GM21515 (cell line): Measurements from ENCODE around the gene SH3GL1.
"Not testable (repeated sequence)": the region's sequence is repeated elsewhere in the genome, so short reads cannot be mapped to it uniquely, and the experiment has no call there.

Experiments
- ATAC-seq: cut with Tn5 transposase; IDR thresholded peaks from one replicate; pipeline ENCODE4 v1.9.1; 2021; ENCODE audit not compliant: unreplicated experiment

SH3GL1 gene

DNA sequence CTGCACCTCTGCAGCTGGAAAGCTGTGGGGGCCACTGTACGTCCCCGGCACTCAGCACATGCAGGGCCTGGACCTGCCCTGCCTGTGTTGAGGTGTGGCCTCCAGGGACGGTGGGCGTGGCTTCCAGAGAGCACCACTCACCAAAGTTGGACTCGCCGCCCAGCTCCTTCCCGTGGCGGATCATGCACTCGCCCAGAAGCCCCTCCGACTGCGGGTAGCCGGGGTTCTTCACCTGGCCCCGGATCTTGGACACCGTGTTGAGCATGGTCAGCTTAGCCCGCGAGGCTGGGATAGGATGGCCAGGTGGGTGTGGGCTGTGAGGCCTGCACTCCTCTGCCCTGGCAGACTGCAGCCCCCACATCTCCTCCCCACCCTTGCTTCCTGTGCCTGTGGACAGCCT is 35.0 kb downstream of the SH3GL1 start:
- no peak for ATAC-seq

GRCh38 chr19:4363571-4364304 is 36.6 kb downstream of the SH3GL1 start:
- ATAC-seq = no peak

GRCh38 chr19:4362831-4363545 is 37.4 kb downstream of the SH3GL1 start:
- ATAC-seq = no peak

- ATAC-seq = no peak
Observed at GRCh38 chr19:4362101-4362828, 38.1 kb downstream of the SH3GL1 start.

GRCh38 chr19:4361152-4362046 is 38.9 kb downstream of the SH3GL1 start:
- ATAC-seq = no peak

GRCh38 chr19:4360641-4361151 is 39.7 kb downstream of the SH3GL1 start:
- no peak for ATAC-seq

DNA sequence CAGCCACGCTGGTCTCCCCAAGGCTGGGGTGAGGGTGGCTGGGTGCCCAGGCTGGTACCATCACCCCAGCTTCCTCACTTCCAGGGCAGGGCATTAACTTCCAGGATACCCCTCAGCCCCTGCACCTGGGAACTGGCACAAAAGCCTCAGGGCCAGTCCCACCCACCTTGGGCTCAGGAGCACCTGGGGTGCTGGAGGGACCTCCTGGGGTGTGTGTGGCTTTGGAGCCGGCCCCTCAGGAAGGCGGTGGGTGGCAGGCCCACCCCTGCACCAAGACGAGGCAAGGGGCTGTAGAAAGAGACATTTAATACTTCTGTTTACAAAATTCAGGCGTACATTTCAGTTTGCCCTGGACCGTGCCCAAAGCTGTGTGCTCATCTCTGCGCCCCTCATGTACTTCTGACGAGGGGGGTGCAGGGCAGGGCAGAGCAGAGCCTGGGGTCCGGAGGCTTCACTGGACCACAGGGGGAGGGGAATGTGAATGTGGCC is 40.2 kb downstream of the SH3GL1 start:
- no peak for ATAC-seq

- no peak for ATAC-seq
Observed at GRCh38 chr19:4359627-4360000, 40.7 kb downstream of the SH3GL1 start.

DNA sequence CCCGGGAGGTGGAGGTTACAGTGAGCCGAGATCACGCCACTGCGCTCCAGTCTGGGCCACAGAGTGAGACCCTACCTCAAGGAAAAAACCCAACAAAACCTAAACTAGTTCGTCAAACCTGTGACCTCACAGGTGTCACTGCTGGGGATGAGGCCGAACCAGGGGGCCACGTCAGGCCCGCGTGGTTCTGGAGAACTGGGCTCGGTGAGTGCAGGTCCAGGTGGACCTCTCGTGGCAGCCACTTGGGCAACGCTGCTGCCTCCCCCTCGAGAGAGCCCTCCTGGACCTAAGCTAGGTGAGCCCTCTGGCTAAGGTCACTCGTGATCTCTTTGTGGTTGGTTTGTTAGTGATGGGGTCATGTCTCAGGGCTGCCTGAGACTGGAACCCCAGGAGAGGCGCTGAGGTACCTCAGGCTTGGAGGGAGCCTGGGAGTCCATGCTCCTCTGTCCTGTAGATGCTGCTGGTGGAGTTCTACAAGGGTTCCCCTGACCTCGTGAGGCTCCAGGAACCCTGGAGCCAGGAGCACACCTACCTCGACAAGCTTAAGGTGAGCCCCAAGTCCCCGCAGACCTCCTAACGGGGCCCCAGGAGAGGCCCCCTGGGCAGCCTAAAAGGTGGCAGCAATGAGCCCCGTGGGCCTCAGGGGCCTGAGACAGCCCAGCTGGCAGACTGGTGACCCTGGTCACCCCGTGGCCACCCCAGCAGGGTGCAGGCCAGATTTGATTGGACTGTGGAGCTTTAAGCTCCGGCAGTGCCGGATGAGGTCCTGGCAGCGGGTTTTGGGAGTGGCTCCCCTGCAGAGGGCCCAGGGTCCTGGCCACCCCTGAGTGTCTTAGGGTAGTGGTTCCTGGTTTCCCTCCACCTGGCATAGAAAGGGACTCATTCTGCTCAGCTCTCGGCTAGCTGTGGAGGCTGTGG is 41.4 kb downstream of the SH3GL1 start:
- no peak for ATAC-seq

DNA sequence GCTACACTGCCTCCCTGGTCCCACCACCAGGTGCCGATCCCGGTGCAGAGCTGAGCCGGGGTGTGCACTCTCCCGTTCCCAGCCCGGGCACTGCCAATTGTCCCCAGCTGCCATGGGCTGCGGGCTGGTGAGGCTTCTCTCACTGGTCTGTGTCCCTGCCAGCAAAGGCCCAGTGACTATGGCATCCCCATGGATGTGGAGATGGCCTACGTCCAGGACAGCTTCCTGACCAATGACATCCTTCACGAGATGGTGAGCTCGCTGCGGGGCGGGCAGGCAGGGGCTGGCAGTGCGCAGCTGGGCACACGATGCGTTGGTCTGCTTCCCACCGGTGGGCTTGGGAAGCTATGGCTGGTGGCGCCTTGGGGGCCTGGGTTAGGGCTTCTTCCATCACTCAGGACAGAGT is 42.4 kb downstream of the SH3GL1 start:
- ATAC-seq = no peak

DNA sequence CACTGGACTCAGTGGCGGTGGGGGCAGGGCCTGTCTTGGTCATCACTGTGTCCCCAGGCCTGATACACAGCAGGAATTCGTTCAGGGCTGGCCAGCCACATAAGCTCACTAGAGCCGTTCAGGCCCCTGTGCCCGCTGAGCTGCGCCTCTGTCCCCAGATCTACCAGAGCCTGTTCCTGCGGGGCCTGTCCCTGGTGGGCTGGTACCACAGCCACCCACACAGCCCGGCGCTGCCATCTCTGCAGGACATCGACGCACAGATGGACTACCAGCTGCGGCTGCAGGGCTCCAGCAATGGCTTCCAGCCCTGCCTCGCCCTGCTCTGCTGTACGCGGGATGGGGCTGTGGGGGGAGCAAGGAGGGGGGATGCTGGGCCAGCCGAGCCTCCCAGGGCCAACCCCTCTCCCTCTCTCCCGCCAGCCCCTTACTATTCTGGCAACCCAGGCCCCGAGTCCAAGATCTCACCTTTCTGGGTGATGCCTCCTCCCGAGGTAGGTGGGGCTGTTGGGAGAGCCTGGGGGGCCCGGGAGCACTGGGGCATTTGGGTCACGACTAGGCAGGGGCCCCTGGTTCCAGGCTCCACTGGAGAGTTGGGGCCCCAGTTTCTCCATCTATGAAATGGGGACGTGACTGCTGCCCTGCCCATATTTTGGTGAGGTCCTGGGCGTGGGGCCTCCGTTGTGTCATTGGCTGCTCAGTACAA is 43.1 kb downstream of the SH3GL1 start:
- no peak for ATAC-seq

- ATAC-seq = no peak
Observed at GRCh38 chr19:4354897-4355296, 45.5 kb downstream of the SH3GL1 start.

DNA sequence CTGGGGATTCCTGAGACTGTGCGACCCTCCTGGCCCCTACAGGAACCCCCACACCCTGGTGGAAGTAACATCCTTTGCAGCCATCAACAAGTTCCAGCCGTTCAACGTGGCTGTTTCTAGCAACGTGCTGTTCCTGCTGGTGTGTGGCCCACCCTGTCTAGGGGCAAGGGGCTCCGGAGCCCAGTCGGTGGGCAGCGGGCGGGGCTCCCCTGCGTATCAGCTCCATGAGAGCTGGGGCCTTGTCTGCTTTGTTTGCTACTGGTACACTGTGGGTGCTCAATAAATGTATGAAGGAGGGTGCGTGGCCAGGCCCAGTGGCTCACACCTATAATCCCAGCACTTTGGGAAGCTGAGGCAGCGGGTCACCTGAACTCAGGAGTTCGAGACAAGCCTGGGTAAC is 46.1 kb downstream of the SH3GL1 start:
- ATAC-seq = no peak

- ATAC-seq = no peak
Observed at GRCh38 chr19:4352701-4353121, 47.6 kb downstream of the SH3GL1 start.

DNA sequence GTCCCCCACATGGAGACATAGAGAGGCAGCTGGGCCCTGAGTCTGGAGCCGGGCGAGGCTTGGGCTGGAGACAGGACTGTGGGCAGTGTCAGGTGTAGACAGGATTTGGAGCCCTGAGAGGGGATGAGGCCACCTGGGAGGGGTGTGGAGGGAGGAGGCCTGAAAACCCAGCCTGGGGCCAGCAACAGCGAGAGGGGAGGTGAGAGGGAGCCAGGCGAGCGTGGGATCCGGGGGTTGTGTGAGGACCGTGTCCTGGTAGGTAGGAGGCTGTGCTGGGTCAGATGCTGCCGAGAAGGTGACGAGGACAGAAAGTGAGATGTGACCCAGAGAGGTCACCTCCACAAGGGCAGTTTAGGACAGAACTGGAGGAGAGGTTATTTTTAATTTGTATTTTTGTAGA is 49.6 kb downstream of the SH3GL1 start:
- no peak for ATAC-seq

GRCh38 chr19:4350111-4350510 is 50.2 kb downstream of the SH3GL1 start:
- ATAC-seq = no peak

- not testable (repeated sequence) for ATAC-seq
Observed at GRCh38 chr19:4349225-4349624, 51.1 kb downstream of the SH3GL1 start.

GRCh38 chr19:4347521-4347920 is 52.8 kb downstream of the SH3GL1 start:
- ATAC-seq = no peak

DNA sequence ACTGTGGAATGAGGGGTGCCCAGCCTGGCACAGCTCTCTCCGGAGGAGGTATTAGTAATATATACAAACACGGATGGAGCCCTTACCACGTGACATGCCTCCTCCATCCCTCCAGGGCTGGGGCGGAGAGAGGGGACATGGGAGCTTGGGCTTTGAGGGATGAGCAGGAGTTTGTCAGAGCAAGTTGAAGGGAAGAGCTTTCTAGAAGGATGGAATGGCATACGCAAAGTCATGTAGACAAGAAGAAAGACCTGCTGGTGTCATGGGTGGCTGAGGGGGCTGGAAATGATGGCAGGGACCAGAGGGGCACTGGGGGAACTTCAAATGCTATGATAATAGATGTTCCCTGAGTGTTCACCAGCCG is 54.3 kb downstream of the SH3GL1 start:
- ATAC-seq = no peak
